HepG2 (cell line): ENCODE data around the gene RLN2.
"Not testable (repeated sequence)": the region's sequence is repeated elsewhere in the genome, so short reads cannot be mapped to it uniquely, and the experiment has no call there.

Experiments used
- CHD4 ChIP-seq: fragments of 200-600 bp; sonication (generic); IDR thresholded peaks from 2 replicates; pipeline ENCODE4 v1.7.0; 2017; ENCODE audit warnings: mild to moderate bottlenecking, low read length, borderline replicate concordance
- DNMT1 ChIP-seq: sonication (generic); formaldehyde crosslinking; IDR thresholded peaks from 2 replicates; pipeline ENCODE4 v1.5.1; 2020; ENCODE audit warnings: mild to moderate bottlenecking, missing genetic modification reagents
- POLR2A ChIP-seq, 2 experiments: IDR thresholded peaks; 2 replicates each; pipeline ENCODE4 v1.6.1; 2011; ENCODE audit warnings: low read depth in 2 of 2, low read length in 2 of 2, mild to moderate bottlenecking in 1 of 2, moderate library complexity in 1 of 2; ENCODE audit not compliant: insufficient read depth in 1 of 2
- RNF2 ChIP-seq: fragments of 450-650 bp; conservative IDR thresholded peaks from 2 replicates; pipeline ENCODE4 v1.6.1; 2016; ENCODE audit warnings: low read depth
- ZNF138 ChIP-seq: sonication (generic); formaldehyde crosslinking; IDR thresholded peaks from 2 replicates; pipeline ENCODE4 v1.5.0; 2020; ENCODE audit warnings: mild to moderate bottlenecking, low read depth, missing genetic modification reagents
- ZNF331 ChIP-seq: sonication (generic); formaldehyde crosslinking; IDR thresholded peaks from 2 replicates; pipeline ENCODE4 v1.4.0; 2020; ENCODE audit warnings: missing genetic modification reagents
- TF ChIP-seq, protein P1 (sequence below): fragments of 450-650 bp; IDR thresholded peaks from 2 replicates; pipeline ENCODE4 v1.6.1; 2017; ENCODE audit warnings: mild to moderate bottlenecking
- TF ChIP-seq, protein P2 (sequence below), 2 experiments: sonication (generic) in 1 of 2; formaldehyde crosslinking in 1 of 2; IDR thresholded peaks; 2 replicates each; pipeline versions ENCODE4 v1.4.0 to v1.6.1; 2016 to 2020; ENCODE audit warnings: borderline replicate concordance in 1 of 2, low read depth in 1 of 2, mild to moderate bottlenecking in 1 of 2, missing genetic modification reagents in 1 of 2
- TF ChIP-seq, protein P3 (sequence below): sonication (generic); formaldehyde crosslinking; IDR thresholded peaks from 2 replicates; pipeline ENCODE4 v1.5.0; 2020; ENCODE audit warnings: mild to moderate bottlenecking, missing genetic modification reagents, moderate library complexity

DNA sequence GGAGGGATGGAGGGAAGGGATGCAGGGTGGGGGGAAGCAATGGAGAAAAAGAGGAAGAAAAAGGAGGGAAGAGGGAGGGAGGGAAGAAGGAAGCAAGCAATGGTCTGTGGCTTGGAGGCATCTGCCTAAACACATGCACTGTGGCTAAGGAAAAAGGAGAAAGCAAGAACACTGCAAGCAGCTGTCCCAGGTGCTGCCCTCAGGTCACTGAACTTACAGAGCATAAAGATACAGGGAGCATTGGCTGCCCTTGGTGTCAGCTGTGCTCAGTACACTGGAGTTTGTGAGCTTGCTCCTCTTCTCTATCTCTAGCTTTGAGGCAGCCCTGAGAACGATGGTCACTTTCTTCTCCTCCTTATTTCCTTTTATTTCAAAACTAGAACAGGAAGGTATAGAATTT is 17.1 kb upstream of the RLN2 start:
- TF ChIP-seq DNMT1 (CRISPR knock-in tag); RNF2; ZNF138 (CRISPR knock-in tag); CHD4; ZNF331 (CRISPR knock-in tag); POLR2A (IDR thresholded peaks at IDR 0.05; ENCODE audit: insufficient read depth in 1 of 2, low read depth in 2 of 2, low read length in 2 of 2): not testable (repeated sequence)
- TF ChIP-seq, protein P1, sequence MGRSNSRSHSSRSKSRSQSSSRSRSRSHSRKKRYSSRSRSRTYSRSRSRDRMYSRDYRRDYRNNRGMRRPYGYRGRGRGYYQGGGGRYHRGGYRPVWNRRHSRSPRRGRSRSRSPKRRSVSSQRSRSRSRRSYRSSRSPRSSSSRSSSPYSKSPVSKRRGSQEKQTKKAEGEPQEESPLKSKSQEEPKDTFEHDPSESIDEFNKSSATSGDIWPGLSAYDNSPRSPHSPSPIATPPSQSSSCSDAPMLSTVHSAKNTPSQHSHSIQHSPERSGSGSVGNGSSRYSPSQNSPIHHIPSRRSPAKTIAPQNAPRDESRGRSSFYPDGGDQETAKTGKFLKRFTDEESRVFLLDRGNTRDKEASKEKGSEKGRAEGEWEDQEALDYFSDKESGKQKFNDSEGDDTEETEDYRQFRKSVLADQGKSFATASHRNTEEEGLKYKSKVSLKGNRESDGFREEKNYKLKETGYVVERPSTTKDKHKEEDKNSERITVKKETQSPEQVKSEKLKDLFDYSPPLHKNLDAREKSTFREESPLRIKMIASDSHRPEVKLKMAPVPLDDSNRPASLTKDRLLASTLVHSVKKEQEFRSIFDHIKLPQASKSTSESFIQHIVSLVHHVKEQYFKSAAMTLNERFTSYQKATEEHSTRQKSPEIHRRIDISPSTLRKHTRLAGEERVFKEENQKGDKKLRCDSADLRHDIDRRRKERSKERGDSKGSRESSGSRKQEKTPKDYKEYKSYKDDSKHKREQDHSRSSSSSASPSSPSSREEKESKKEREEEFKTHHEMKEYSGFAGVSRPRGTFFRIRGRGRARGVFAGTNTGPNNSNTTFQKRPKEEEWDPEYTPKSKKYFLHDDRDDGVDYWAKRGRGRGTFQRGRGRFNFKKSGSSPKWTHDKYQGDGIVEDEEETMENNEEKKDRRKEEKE, result not testable (repeated sequence)
- TF ChIP-seq, protein P2, sequence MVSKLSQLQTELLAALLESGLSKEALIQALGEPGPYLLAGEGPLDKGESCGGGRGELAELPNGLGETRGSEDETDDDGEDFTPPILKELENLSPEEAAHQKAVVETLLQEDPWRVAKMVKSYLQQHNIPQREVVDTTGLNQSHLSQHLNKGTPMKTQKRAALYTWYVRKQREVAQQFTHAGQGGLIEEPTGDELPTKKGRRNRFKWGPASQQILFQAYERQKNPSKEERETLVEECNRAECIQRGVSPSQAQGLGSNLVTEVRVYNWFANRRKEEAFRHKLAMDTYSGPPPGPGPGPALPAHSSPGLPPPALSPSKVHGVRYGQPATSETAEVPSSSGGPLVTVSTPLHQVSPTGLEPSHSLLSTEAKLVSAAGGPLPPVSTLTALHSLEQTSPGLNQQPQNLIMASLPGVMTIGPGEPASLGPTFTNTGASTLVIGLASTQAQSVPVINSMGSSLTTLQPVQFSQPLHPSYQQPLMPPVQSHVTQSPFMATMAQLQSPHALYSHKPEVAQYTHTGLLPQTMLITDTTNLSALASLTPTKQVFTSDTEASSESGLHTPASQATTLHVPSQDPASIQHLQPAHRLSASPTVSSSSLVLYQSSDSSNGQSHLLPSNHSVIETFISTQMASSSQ (IDR thresholded peaks at IDR 0.05; ENCODE audit: low read depth), result not testable (repeated sequence)
- TF ChIP-seq, protein P2 (CRISPR knock-in tag; IDR thresholded peaks at IDR 0.05; ENCODE audit: borderline replicate concordance), result not testable (repeated sequence)
- TF ChIP-seq, protein P3, sequence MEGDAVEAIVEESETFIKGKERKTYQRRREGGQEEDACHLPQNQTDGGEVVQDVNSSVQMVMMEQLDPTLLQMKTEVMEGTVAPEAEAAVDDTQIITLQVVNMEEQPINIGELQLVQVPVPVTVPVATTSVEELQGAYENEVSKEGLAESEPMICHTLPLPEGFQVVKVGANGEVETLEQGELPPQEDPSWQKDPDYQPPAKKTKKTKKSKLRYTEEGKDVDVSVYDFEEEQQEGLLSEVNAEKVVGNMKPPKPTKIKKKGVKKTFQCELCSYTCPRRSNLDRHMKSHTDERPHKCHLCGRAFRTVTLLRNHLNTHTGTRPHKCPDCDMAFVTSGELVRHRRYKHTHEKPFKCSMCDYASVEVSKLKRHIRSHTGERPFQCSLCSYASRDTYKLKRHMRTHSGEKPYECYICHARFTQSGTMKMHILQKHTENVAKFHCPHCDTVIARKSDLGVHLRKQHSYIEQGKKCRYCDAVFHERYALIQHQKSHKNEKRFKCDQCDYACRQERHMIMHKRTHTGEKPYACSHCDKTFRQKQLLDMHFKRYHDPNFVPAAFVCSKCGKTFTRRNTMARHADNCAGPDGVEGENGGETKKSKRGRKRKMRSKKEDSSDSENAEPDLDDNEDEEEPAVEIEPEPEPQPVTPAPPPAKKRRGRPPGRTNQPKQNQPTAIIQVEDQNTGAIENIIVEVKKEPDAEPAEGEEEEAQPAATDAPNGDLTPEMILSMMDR, result not testable (repeated sequence)
